Measurements from ENCODE around the gene ATXN7L2.

DNA sequence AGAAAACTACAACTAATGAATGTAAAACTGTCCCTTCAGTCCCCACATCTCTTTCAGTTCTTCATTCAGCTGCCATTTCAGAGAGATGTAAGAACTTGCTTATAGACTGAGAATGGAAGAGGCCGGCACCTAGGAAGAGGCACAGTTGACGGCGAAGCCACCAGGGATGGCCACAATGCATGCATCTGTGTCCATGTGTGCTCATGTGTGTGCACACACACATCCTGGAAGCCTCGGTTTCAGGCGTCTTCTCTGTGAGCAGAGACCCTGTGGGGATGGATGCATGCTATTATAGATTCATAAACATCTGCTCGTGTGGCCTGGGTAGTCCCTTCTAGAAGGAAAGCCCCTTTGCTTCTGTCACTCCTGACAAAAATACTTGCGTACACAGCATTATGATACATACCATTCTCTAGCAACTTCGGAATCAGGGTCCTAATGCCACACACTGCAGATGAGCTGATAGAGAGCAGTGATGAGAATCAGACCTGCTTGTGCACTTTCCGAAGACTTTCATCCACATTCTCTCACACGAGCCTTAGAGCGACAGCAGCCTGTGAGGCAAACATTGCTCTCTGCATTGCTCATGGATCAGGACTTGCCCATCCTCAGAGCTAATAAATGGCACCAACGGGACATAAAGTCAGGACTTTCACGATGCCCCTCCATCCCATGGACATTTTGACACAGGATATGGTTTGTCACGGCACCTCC, 43.5 kb downstream of the ATXN7L2 start:
- TF ChIP-seq CTCF (IDR thresholded peaks at IDR 0.05; ENCODE audit: low read depth, low read length, poor library complexity, severe bottlenecking) (no peak), EZH2phosphoT487 (IDR thresholded peaks at IDR 0.05; ENCODE audit: borderline replicate concordance, low read length) (no peak)

Data from DOHH2 (cell line).